SH-SY5Y (cell line): ENCODE measurements around the gene PCDHA12.

Source experiments
- GATA2 ChIP-seq: IDR thresholded peaks from 2 replicates; pipeline ENCODE4 v1.6.1; 2011; ENCODE audit warnings: mild to moderate bottlenecking, low read depth, low read length
- GATA3 ChIP-seq: IDR thresholded peaks from 2 replicates; pipeline ENCODE4 v1.6.1; 2011; ENCODE audit warnings: low read depth, mild to moderate bottlenecking, low read length, moderate library complexity

DNA sequence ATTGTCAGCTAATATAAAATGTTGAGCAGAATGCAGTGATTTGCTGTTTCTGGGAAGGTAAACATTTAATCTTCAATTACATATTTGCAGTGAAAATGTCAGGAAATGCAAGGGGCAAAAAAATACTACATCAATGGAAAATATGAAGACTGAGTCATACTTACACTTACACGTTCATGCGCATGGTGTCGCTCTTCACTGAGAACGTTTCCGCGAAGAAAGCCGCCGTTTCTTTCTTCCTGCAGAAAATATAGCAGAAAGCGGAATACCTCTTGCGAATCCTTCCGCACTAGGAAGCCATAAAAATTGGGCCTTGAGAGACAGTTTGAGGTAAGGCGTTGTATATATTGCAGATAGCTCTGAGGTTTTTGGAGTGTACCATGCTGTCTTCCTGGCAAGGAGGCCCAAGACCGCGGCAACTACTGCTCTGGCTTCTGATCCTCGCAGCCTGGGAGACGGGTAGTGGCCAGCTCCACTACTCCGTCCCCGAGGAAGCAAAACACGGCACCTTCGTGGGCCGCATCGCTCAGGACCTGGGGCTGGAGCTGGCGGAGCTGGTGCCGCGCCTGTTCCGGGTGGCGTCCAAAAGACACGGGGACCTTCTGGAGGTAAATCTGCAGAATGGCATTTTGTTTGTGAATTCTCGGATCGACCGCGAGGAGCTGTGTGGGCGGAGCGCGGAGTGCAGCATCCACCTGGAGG, 6.9 kb downstream of the PCDHA12 start, which contains the start of gene PCDHA13:
- TF ChIP-seq GATA2 (no peak), GATA3 (no peak)
